HCT116 (cell line): ENCODE data around the gene TEDC1. TPM values are rescaled to one million over a fixed set of nuclear protein-coding genes. Genes with fewer than 3 reads are reported as not detected.

Source experiments
- ATAC-seq: fragments of 200-7000 bp; cut with Tn5 transposase; 2 replicates; pipeline ENCODE4 v1.9.1; 2020; ENCODE audit warnings: mild to moderate bottlenecking, moderate library complexity
- BruUV-seq: library from RNA; stranded (reverse); fragments of 400-500 nt; replicated peaks from 2 replicates; lab custom pipeline; 2021; lab: Mats Ljungman, UMichigan
- CTCF ChIA-PET: fragments of 300-600 bp; sonication (Branson Sonifier 250); formaldehyde crosslinking; loops from one replicate; lab custom pipeline; 2021; ENCODE audit warnings: antibody characterized with exemption; lab: Charles Lee
- POLR2A ChIA-PET: fragments of 300-600, 350-600 bp; sonication (Branson Sonifier 250); formaldehyde crosslinking; loops from one replicate; lab custom pipeline; 2021; ENCODE audit warnings: antibody characterized with exemption; lab: Charles Lee
- RAD21 ChIA-PET, 2 experiments: fragments of 300-600 bp; sonication (Branson Sonifier 250); formaldehyde crosslinking; loops; one replicate each; lab custom pipeline; 2023; ENCODE audit warnings: low total read pairs in 2 of 2; ENCODE audit not compliant: uncharacterized antibody in 2 of 2, unreplicated experiment in 2 of 2, low non-redundant PET in 1 of 2; lab: Charles Lee
- DNase-seq: peaks from one replicate; pipeline ENCODE4 v3.0.0-alpha.2; 2010; ENCODE audit warnings: low read depth, low spot score
- H2AFZ ChIP-seq: fragments of 200-600 bp; shearing (Covaris generic), sonication (generic); 2 replicates; pipeline ENCODE4 v1.6.1; 2017; ENCODE audit warnings: low read depth, mixed run types, mixed read lengths, antibody characterized with exemption, low read length; ENCODE audit not compliant: poor library complexity, severe bottlenecking
- H3K27ac ChIP-seq: 2 replicates; pipeline ENCODE4 v1.5.1; 2012; ENCODE audit warnings: low read depth, low read length
- H3K27me3 ChIP-seq: fragments of 200-600 bp; sonication (generic); 2 replicates; pipeline ENCODE4 v1.6.1; 2016; ENCODE audit warnings: mixed run types, low read length, mixed read lengths; ENCODE audit not compliant: insufficient read depth
- H3K36me3 ChIP-seq, 2 experiments: fragments of 200-500 bp in 1 of 2; fragments of 200-600 bp in 1 of 2; sonication (Bioruptor generic) in 1 of 2; sonication (generic) in 1 of 2; 2 replicates each; pipeline versions ENCODE4 v1.5.1 to v1.6.1; 2014 to 2016; ENCODE audit warnings: low read length in 2 of 2, inconsistent platforms in 1 of 2, mixed read lengths in 1 of 2, mixed run types in 1 of 2; ENCODE audit not compliant: insufficient read depth in 2 of 2, control insufficient read depth in 1 of 2
- H3K4me1 ChIP-seq, 2 experiments: fragments of 200-600 bp in 1 of 2; sonication (generic) in 1 of 2; 2 replicates each; pipeline versions ENCODE4 v1.5.1 to v1.6.1; 2012 to 2017; ENCODE audit warnings: low read length in 2 of 2, inconsistent platforms in 1 of 2, mild to moderate bottlenecking in 1 of 2, mixed read lengths in 1 of 2, mixed run types in 1 of 2, moderate library complexity in 1 of 2; ENCODE audit not compliant: insufficient read depth in 2 of 2, control insufficient read depth in 1 of 2
- H3K4me2 ChIP-seq: fragments of 200-600 bp; sonication (generic); 2 replicates; pipeline ENCODE4 v1.6.1; 2017; ENCODE audit warnings: mixed run types, low read length, mixed read lengths
- H3K4me3 ChIP-seq, 2 experiments: fragments of 200-600 bp in 1 of 2; sonication (generic) in 1 of 2; replicated peaks in 1 of 2; 2 replicates each; pipeline ENCODE4 v1.5.1; 2011 to 2016; ENCODE audit warnings: low read length in 2 of 2, control low read depth in 1 of 2, low read depth in 1 of 2, mild to moderate bottlenecking in 1 of 2, mixed read lengths in 1 of 2, mixed run types in 1 of 2
- H3K79me2 ChIP-seq: fragments of 200-600 bp; sonication (generic); 2 replicates; pipeline ENCODE4 v1.6.1; 2017; ENCODE audit warnings: mild to moderate bottlenecking, mixed run types, low read length, moderate library complexity, mixed read lengths; ENCODE audit not compliant: insufficient read depth
- H3K9ac ChIP-seq: fragments of 200-600 bp; sonication (generic); 2 replicates; pipeline ENCODE4 v1.6.1; 2016; ENCODE audit warnings: low read length, mixed read lengths
- H3K9me2 ChIP-seq: fragments of 200-600 bp; sonication (generic), shearing (Covaris generic); 2 replicates; pipeline ENCODE4 v1.6.1; 2017; ENCODE audit warnings: mixed run types, mild to moderate bottlenecking, moderate library complexity; ENCODE audit not compliant: insufficient read depth
- H3K9me3 ChIP-seq, 2 experiments: fragments of 200-500 bp in 1 of 2; fragments of 200-600 bp in 1 of 2; sonication (Bioruptor generic) in 1 of 2; sonication (generic) in 1 of 2; 2 replicates each; pipeline ENCODE4 v1.6.1; 2014 to 2017; ENCODE audit warnings: low read length in 2 of 2, mixed read lengths in 2 of 2, inconsistent platforms in 1 of 2, low read depth in 1 of 2, mild to moderate bottlenecking in 1 of 2, mixed run types in 1 of 2, moderate library complexity in 1 of 2; ENCODE audit not compliant: control insufficient read depth in 1 of 2, insufficient read depth in 1 of 2
- H4K20me1 ChIP-seq: fragments of 200-600 bp; sonication (generic), shearing (Covaris generic); 2 replicates; pipeline ENCODE4 v1.6.1; 2017; ENCODE audit warnings: mixed run types, mild to moderate bottlenecking, moderate library complexity; ENCODE audit not compliant: insufficient read depth
- EZH2 ChIP-seq: fragments of 200-600 bp; sonication (generic); IDR thresholded peaks from 2 replicates; pipeline ENCODE4 v1.6.1; 2017; ENCODE audit warnings: antibody characterized with exemption, mixed run types
- EZH2phosphoT487 ChIP-seq: fragments of 200-600 bp; IDR thresholded peaks from 2 replicates; pipeline ENCODE4 v1.6.1; 2018; ENCODE audit warnings: antibody characterized with exemption, borderline replicate concordance
- FOSL1 ChIP-seq: IDR thresholded peaks from 2 replicates; pipeline ENCODE4 v1.6.1; 2012; ENCODE audit warnings: low read depth
- RAD21 ChIP-seq: IDR thresholded peaks from 2 replicates; pipeline ENCODE4 v1.6.1; 2012; ENCODE audit warnings: low read depth, mild to moderate bottlenecking
- TCF7L2 ChIP-seq: IDR thresholded peaks from 2 replicates; pipeline ENCODE4 v1.7.0; 2011; ENCODE audit warnings: borderline replicate concordance, inconsistent platforms; ENCODE audit not compliant: insufficient read depth, insufficient read length; ENCODE audit errors: extremely low read depth
- ZNF274 ChIP-seq: fragments of 200-500 bp; sonication (Bioruptor generic); IDR thresholded peaks from 2 replicates; pipeline ENCODE4 v1.6.1; 2014; ENCODE audit warnings: mild to moderate bottlenecking, low read depth, low read length, inconsistent platforms
- intact Hi-C: fragments of 100-400 bp; cut with micrococcal nuclease; formaldehyde crosslinking; loops from 2 replicates; pipeline ENCODE4 v1.10.0; 2022
- total RNA-seq: library from RNA; stranded (reverse); gene quantifications from one replicate; pipeline ENCODE4 v1.2.1, GENCODE V29; 2021; ENCODE audit not compliant: unreplicated experiment
- TF ChIP-seq, protein P1 (sequence below): IDR thresholded peaks from 2 replicates; pipeline ENCODE4 v1.6.1; 2011; ENCODE audit warnings: mild to moderate bottlenecking, low read length, moderate library complexity; ENCODE audit not compliant: insufficient replicate concordance; ENCODE audit errors: extremely low read depth
- TF ChIP-seq, protein P2 (sequence below), 3 experiments: fragments of 200-600 bp in 1 of 3; sonication (generic) in 1 of 3; IDR thresholded peaks in 2 of 3; conservative IDR thresholded peaks in 1 of 3; 2 replicates each; pipeline ENCODE4 v1.5.1; 2012 to 2017; ENCODE audit warnings: low read depth in 2 of 3, low read length in 2 of 3, antibody characterized with exemption in 1 of 3, borderline replicate concordance in 1 of 3, control low read depth in 1 of 3, mild to moderate bottlenecking in 1 of 3, mixed read lengths in 1 of 3, mixed run types in 1 of 3, moderate library complexity in 1 of 3; ENCODE audit not compliant: insufficient read depth in 1 of 3
- TF ChIP-seq, protein P3 (sequence below): IDR thresholded peaks from 2 replicates; pipeline ENCODE4 v1.6.1; 2012

The TEDC1 gene
- total RNA-seq, 1 experiment from 2014 or later: 40.4 TPM

DNA sequence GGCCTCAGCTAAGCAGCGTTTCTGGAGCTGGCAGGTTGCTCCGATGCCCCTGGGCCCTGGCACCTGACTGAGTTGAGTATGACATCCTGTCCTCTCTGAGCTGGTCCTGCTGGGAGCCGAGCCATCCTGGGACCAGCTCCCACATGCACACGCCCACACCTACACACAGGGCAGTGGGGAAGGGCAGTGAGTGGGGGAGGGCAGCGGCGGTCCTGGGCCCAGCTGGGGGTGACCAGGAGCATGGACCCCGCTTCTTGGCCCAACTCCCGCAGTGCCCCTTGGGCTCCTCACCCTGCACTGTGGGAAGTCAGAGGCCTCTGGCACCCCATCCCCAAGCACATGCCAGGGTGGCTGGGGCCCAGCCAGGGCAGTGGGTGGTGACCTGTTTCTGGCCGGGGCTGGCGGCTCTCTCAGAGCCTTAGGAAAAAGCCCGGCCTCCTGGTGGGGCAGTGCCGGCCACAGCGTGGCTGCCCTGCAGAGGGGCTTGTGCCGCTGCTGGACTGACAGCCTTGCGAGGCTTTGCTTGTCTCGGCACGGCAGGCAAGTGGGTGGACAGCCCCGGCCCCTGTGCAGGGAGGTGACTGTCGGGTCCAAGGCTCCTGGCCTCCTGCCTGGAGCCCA is 22.3 kb upstream of the TEDC1 start (continued):
- TF ChIP-seq, protein P1, sequence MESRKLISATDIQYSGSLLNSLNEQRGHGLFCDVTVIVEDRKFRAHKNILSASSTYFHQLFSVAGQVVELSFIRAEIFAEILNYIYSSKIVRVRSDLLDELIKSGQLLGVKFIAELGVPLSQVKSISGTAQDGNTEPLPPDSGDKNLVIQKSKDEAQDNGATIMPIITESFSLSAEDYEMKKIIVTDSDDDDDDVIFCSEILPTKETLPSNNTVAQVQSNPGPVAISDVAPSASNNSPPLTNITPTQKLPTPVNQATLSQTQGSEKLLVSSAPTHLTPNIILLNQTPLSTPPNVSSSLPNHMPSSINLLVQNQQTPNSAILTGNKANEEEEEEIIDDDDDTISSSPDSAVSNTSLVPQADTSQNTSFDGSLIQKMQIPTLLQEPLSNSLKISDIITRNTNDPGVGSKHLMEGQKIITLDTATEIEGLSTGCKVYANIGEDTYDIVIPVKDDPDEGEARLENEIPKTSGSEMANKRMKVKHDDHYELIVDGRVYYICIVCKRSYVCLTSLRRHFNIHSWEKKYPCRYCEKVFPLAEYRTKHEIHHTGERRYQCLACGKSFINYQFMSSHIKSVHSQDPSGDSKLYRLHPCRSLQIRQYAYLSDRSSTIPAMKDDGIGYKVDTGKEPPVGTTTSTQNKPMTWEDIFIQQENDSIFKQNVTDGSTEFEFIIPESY: no peak
- TF ChIP-seq TCF7L2 (no peak), FOSL1 (no peak), EZH2phosphoT487 (no peak), EZH2 (no peak)
- TF ChIP-seq, protein P2, sequence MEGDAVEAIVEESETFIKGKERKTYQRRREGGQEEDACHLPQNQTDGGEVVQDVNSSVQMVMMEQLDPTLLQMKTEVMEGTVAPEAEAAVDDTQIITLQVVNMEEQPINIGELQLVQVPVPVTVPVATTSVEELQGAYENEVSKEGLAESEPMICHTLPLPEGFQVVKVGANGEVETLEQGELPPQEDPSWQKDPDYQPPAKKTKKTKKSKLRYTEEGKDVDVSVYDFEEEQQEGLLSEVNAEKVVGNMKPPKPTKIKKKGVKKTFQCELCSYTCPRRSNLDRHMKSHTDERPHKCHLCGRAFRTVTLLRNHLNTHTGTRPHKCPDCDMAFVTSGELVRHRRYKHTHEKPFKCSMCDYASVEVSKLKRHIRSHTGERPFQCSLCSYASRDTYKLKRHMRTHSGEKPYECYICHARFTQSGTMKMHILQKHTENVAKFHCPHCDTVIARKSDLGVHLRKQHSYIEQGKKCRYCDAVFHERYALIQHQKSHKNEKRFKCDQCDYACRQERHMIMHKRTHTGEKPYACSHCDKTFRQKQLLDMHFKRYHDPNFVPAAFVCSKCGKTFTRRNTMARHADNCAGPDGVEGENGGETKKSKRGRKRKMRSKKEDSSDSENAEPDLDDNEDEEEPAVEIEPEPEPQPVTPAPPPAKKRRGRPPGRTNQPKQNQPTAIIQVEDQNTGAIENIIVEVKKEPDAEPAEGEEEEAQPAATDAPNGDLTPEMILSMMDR (IDR thresholded peaks at IDR 0.05 in 2 of 3, conservative IDR thresholded peaks at IDR 0.05 in 1 of 3; ENCODE audit: borderline replicate concordance in 1 of 3, insufficient read depth in 1 of 3, low read depth in 2 of 3, low read length in 2 of 3): no peak

DNA sequence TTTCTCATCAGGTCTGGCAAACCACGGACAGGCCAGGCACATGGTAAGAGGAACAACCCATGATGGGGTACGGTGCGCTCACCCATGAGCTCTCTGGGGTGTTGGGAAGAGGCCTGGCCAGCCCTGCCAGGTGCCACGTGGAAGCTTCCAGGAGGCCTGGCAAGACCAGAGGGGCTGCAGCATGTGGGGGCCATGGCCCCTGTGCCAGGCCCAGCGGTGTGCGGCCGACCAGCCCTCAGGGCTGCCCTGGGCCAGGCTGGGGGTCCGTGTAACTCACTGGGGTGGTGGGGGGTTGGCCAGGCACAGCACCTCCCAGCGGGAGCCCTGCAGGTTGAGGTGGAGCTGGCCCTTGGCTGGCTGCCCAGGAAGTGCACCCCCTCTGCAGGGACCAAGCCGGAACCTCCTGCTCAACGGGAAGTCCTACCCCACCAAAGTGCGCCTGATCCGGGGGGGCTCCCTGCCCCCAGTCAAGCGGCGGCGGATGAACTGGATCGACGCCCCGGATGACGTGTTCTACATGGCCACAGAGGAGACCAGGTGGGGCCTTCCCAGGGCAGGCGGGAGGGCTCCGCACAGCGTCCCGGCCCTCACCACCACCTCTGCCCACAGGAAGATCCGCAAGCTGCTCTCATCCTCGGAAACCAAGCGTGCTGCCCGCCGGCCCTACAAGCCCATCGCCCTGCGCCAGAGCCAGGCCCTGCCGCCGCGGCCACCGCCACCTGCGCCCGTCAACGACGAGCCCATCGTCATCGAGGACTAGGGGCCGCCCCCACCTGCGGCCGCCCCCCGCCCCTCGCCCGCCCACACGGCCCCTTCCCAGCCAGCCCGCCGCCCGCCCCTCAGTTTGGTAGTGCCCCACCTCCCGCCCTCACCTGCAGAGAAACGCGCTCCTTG is 21.3 kb upstream of the TEDC1 start:
- H3K4me1 ChIP-seq: peaks cover 27 to 32% of the 10 kb centered on the region in 2 experiments
- H3K79me2 ChIP-seq: no peaks in the 10 kb centered on the region
- intact Hi-C loops: no loop called here
- peaks cover 0 to 10% of the 10 kb centered on the region in 2 experiments; a peak in 2 of 4 replicates for H3K36me3 ChIP-seq
- H3K4me2 ChIP-seq: no peak overlapping the region
- ChIA-PET CTCF (interaction anchor here (4.7 kb wide), 1 partner anchor 12 kb away, joined by 20 read pairs; no protein-coding TSS in a partner anchor), RAD21 (interaction anchor here in 1 of 2 experiments (0.8 kb wide), 1 partner anchor 486 kb away, joined by 5 read pairs; no protein-coding TSS in a partner anchor), POLR2A (no interaction called here)
- H3K9me2 ChIP-seq: no peaks in the 10 kb centered on the region
- ATAC-seq (no peak), DNase-seq (no peak)
- no peak overlapping the region for H3K4me3 ChIP-seq
- H3K27me3 ChIP-seq: no peaks in the 10 kb centered on the region
- BruUV-seq: no TSS peak
- H3K9ac ChIP-seq: no peak overlapping the region
- H3K27ac ChIP-seq: no peak overlapping the region; the same call in 1 of the 2 replicates
- H2AFZ ChIP-seq: no peak overlapping the region
- H3K9me3 ChIP-seq: no peaks in the 10 kb centered on the region
- no peak for TF ChIP-seq RAD21
- TF ChIP-seq, protein P3, sequence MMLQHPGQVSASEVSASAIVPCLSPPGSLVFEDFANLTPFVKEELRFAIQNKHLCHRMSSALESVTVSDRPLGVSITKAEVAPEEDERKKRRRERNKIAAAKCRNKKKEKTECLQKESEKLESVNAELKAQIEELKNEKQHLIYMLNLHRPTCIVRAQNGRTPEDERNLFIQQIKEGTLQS: no peak
- TF ChIP-seq ZNF274: no peak
- no peak for TF ChIP-seq FOSL1
- H4K20me1 ChIP-seq: no peaks in the 10 kb centered on the region
